Transverse colon (tissue), 4 donors: ENCODE measurements around the gene NOX4. TPM values are rescaled to one million over a fixed set of nuclear protein-coding genes. Genes with fewer than 3 reads are reported as not detected.

Experiments used
- DNase-seq: peaks from one replicate; pipeline ENCODE4 v3.0.0-alpha.2; 2019
- H3K27ac ChIP-seq, 4 donors: fragments of 200-600 bp; sonication (generic); 2 replicates each; pipeline ENCODE4 v1.5.1; 2016 to 2018; ENCODE audit warnings: inconsistent platforms in 4 of 4
- H3K27me3 ChIP-seq: fragments of 200-600 bp; sonication (generic); 2 replicates; pipeline ENCODE4 v1.5.1; 2017; ENCODE audit warnings: inconsistent platforms
- H3K36me3 ChIP-seq, 4 donors: fragments of 200-600 bp; sonication (generic); 2 replicates each; pipeline ENCODE4 v1.5.1; 2017 to 2019; ENCODE audit warnings: inconsistent platforms in 4 of 4
- H3K4me1 ChIP-seq, 4 donors: fragments of 200-600 bp; sonication (generic); 2 replicates each; pipeline ENCODE4 v1.5.1; 2017 to 2020; ENCODE audit warnings: inconsistent platforms in 4 of 4
- H3K4me3 ChIP-seq, 4 donors: fragments of 200-600 bp; sonication (generic); 1 replicate in 1 of 4; 2 replicates in 3 of 4; pipeline versions ENCODE4 v1.5.1 to v1.6.1; 2017 to 2019; ENCODE audit warnings: inconsistent platforms in 4 of 4
- H3K9me3 ChIP-seq, 2 donors: fragments of 200-600 bp; sonication (generic); 2 replicates each; pipeline ENCODE4 v1.5.1; 2017 to 2019; ENCODE audit warnings: inconsistent platforms in 2 of 2
- EP300 ChIP-seq: sonication (generic); formaldehyde crosslinking; IDR thresholded peaks from one replicate; pipeline ENCODE4 v1.6.1; 2017; ENCODE audit warnings: antibody characterized with exemption, low read depth
- POLR2A ChIP-seq: fragments of 450-650 bp; IDR thresholded peaks from one replicate; pipeline ENCODE4 v1.6.1; 2016; ENCODE audit warnings: antibody characterized with exemption, mild to moderate bottlenecking, moderate library complexity
- POLR2AphosphoS5 ChIP-seq, 3 donors: sonication (generic); formaldehyde crosslinking; IDR thresholded peaks; one replicate each; pipeline ENCODE4 v1.6.1; 2016; ENCODE audit warnings: antibody characterized with exemption in 3 of 3
- WGBS, 2 donors: methylation state at CpG; one replicate each; pipeline ENCODE4 v1.1.5; 2018; ENCODE audit warnings: low coverage in 1 of 2; 5-methylcytosine and 5-hydroxymethylcytosine counted together
- in situ Hi-C, 4 donors: fragments of 200-750 bp; cut with MboI; loops; one replicate each; pipeline versions ENCODE4 v1.15.0 to v1.15.1; 2017; ENCODE audit warnings: low sequenced_read_pairs in 3 of 4, low pct_ligation_motif_present in 1 of 4, low pct_unique_long_range_greater_than_20kb in 1 of 4
- intact Hi-C: fragments of 100-400 bp; cut with DNase I; formaldehyde crosslinking; loops from one replicate; pipeline ENCODE4 v1.15.1; 2023; ENCODE audit warnings: low total_unique reads
- total RNA-seq, 4 donors: library from RNA; depleted of rRNA; stranded (reverse); fragments of >200 nt; gene quantifications; one replicate each; pipeline ENCODE4 v1.1.0, GENCODE V29; 2016
- TF ChIP-seq, protein P1 (sequence below), 5 experiments: fragments of 200-600 bp in 3 of 5; fragments of 450-650 bp in 2 of 5; sonication (generic) in 3 of 5; IDR thresholded peaks; 1 replicate in 2 of 5; 2 replicates in 3 of 5; pipeline ENCODE4 v1.5.1; 2016 to 2017; ENCODE audit warnings: antibody characterized with exemption in 5 of 5, inconsistent platforms in 3 of 5, mild to moderate bottlenecking in 2 of 5, moderate library complexity in 1 of 5

Gene NOX4
- total RNA-seq, 4 donors from 2014 or later, result 2.6 to 3.0 (median 2.9) TPM; not detected in 1

GRCh38 chr11:89490602-89490980 lies 584 bp downstream of the NOX4 start:
- Histone ChIP-seq H3K4me3 (peak overlapping the region in 3 of 4 donors; percentile 25 to 48 (median 32)), H3K36me3 (no peaks in the 10 kb centered on the region), H3K4me1 (peaks cover 0 to 8% (median 5%) of the 10 kb centered on the region in 4 donors), H3K9me3 (no peaks in the 10 kb centered on the region), H3K27me3 (peaks cover 37% of the 10 kb centered on the region), H3K27ac (no peak overlapping the region)
- TF ChIP-seq EP300 (no peak), POLR2A (no peak), POLR2AphosphoS5 (IDR thresholded peaks at IDR 0.05) (no peak)
- TF ChIP-seq, protein P1, sequence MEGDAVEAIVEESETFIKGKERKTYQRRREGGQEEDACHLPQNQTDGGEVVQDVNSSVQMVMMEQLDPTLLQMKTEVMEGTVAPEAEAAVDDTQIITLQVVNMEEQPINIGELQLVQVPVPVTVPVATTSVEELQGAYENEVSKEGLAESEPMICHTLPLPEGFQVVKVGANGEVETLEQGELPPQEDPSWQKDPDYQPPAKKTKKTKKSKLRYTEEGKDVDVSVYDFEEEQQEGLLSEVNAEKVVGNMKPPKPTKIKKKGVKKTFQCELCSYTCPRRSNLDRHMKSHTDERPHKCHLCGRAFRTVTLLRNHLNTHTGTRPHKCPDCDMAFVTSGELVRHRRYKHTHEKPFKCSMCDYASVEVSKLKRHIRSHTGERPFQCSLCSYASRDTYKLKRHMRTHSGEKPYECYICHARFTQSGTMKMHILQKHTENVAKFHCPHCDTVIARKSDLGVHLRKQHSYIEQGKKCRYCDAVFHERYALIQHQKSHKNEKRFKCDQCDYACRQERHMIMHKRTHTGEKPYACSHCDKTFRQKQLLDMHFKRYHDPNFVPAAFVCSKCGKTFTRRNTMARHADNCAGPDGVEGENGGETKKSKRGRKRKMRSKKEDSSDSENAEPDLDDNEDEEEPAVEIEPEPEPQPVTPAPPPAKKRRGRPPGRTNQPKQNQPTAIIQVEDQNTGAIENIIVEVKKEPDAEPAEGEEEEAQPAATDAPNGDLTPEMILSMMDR (IDR thresholded peaks at IDR 0.05), result no peak
- 36 to 42% methylated on average over 3 of the region's 3 CpGs for WGBS, 2 donors
- in situ Hi-C loops, result no loop called here
- DNase-seq, result no peak
- intact Hi-C loops, result no loop called here

DNA sequence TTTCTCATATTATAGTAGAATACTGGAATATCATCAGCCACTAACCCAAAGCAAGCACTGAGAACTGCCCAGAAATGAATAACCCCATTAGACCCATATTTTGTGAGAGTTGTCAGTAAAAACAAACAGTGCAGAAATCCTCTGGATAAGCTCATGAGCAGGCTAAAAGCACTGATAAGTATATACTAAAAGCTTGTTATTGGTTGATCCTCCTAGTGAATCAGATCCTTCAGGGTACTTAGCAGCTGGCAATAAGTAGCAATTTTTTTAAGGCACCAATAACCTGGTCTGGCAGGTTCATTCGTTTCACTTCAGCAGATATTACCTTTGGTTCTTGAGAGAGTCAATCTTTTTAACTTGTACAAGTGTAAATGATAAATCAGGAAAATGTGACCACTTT lies 1.2 kb downstream of the NOX4 start:
- in situ Hi-C loops (no loop called here), intact Hi-C loops (no loop called here)
- no peaks in the 10 kb centered on the region for H3K9me3 ChIP-seq
- H3K36me3 ChIP-seq, result no peaks in the 10 kb centered on the region
- peaks cover 0 to 8% (median 5%) of the 10 kb centered on the region in 4 donors for H3K4me1 ChIP-seq
- H3K27ac ChIP-seq, result no peak overlapping the region
- peaks cover 37% of the 10 kb centered on the region for H3K27me3 ChIP-seq
- H3K4me3 ChIP-seq, result no peak overlapping the region
- 31 to 33% methylated on average over 1 of the region's 1 CpG for WGBS, 2 donors
- TF ChIP-seq POLR2A (no peak), EP300 (no peak), POLR2AphosphoS5 (IDR thresholded peaks at IDR 0.05) (no peak)
- TF ChIP-seq, protein P1 (IDR thresholded peaks at IDR 0.05), result no peak
- DNase-seq, result no peak

GRCh38 chr11:89487016-89487415 lies 4.2 kb downstream of the NOX4 start:
- H3K27ac ChIP-seq, result no peak overlapping the region
- H3K27me3 ChIP-seq, result peaks cover 28% of the 10 kb centered on the region
- no peaks in the 10 kb centered on the region for H3K36me3 ChIP-seq
- in situ Hi-C loops (no loop called here), intact Hi-C loops (no loop called here)
- H3K4me1 ChIP-seq, result peaks cover 0 to 8% (median 5%) of the 10 kb centered on the region in 4 donors
- H3K9me3 ChIP-seq, result no peaks in the 10 kb centered on the region
- TF ChIP-seq POLR2A, result no peak
- TF ChIP-seq EP300, result no peak
- no peak for TF ChIP-seq POLR2AphosphoS5 (IDR thresholded peaks at IDR 0.05)
- TF ChIP-seq, protein P1 (IDR thresholded peaks at IDR 0.05), result no peak
- no peak for DNase-seq
- WGBS, 2 donors, result 70 to 79% methylated on average over 3 of the region's 3 CpGs
- H3K4me3 ChIP-seq, result no peak overlapping the region

DNA sequence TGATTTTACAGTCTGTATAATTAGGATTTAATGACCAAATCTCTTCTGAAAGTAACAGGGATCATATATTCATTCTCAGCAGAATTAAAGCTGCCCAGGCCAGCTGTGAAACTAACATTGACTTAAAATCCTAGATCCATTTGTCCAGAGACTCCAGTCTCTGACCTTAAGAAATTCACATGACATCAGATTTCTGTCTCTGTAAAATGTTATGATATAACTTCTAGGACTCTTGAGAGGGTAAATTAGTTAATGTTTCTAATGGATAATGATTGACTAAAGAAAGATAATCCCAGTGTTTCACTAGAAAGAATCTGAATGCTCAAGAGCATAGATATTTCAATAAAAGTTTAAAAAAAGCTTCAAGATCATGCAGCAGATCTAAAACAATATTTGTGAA lies 6.3 kb downstream of the NOX4 start:
- H3K27ac ChIP-seq, result no peak overlapping the region
- no peak overlapping the region for H3K4me3 ChIP-seq
- DNase-seq, result no peak
- H3K4me1 ChIP-seq, result no peaks in the 10 kb centered on the region
- peaks cover 9% of the 10 kb centered on the region for H3K27me3 ChIP-seq
- TF ChIP-seq, protein P1 (IDR thresholded peaks at IDR 0.05), result no peak
- TF ChIP-seq EP300 (no peak), POLR2A (no peak), POLR2AphosphoS5 (IDR thresholded peaks at IDR 0.05) (no peak)
- in situ Hi-C loops, result no loop called here
- H3K9me3 ChIP-seq, result no peaks in the 10 kb centered on the region
- no peaks in the 10 kb centered on the region for H3K36me3 ChIP-seq
- intact Hi-C loops, result no loop called here
